HG02885 (cell line): Measurements from ENCODE around the gene ZCCHC7.
A peak's percentile ranks its signal among the peaks of the same experiment; 100 is the strongest.
"Not testable (repeated sequence)": the region's sequence is repeated elsewhere in the genome, so short reads cannot be mapped to it uniquely, and the experiment has no call there.

Source experiments
- ATAC-seq: cut with Tn5 transposase; IDR thresholded peaks from one replicate; pipeline ENCODE4 v1.9.1; 2021; ENCODE audit warnings: mild to moderate bottlenecking; ENCODE audit not compliant: unreplicated experiment, poor library complexity

The ZCCHC7 gene

GRCh38 chr9:37290366-37290939 lies 170.1 kb downstream of the ZCCHC7 start:
- no peak for ATAC-seq

GRCh38 chr9:37290940-37291485 lies 170.6 kb downstream of the ZCCHC7 start:
- no peak for ATAC-seq

- ATAC-seq: not testable (repeated sequence)
Observed at GRCh38 chr9:37291612-37292238, 171.4 kb downstream of the ZCCHC7 start.

- no peak for ATAC-seq
Observed at GRCh38 chr9:37292896-37293295, 172.5 kb downstream of the ZCCHC7 start.

- ATAC-seq: peak; percentile 72
Observed at GRCh38 chr9:37293664-37294524, 173.5 kb downstream of the ZCCHC7 start.

- no peak for ATAC-seq
Observed at GRCh38 chr9:37295178-37295577, 174.8 kb downstream of the ZCCHC7 start.

GRCh38 chr9:37295796-37296195 lies 175.4 kb downstream of the ZCCHC7 start:
- ATAC-seq: no peak

GRCh38 chr9:37297592-37297991 lies 177.2 kb downstream of the ZCCHC7 start:
- ATAC-seq: no peak

- peak; percentile 44 for ATAC-seq
Observed at GRCh38 chr9:37300620-37301019, 180.2 kb downstream of the ZCCHC7 start.

- no peak for ATAC-seq
Observed at GRCh38 chr9:37301042-37301853, 180.9 kb downstream of the ZCCHC7 start.

GRCh38 chr9:37301854-37302172 lies 181.4 kb downstream of the ZCCHC7 start:
- ATAC-seq: no peak

- peak; percentile 91 for ATAC-seq
Observed at GRCh38 chr9:37302277-37302676, 181.9 kb downstream of the ZCCHC7 start.

GRCh38 chr9:37303272-37303671 lies 182.9 kb downstream of the ZCCHC7 start:
- ATAC-seq: not testable (repeated sequence)

- ATAC-seq: peak; percentile 43
Observed at GRCh38 chr9:37309136-37309535, 188.8 kb downstream of the ZCCHC7 start.

- ATAC-seq: no peak
Observed at GRCh38 chr9:37311938-37312708, 191.7 kb downstream of the ZCCHC7 start.

- ATAC-seq: peak; percentile 54
Observed at GRCh38 chr9:37324261-37324683, 203.9 kb downstream of the ZCCHC7 start.

GRCh38 chr9:37324691-37325490 lies 204.5 kb downstream of the ZCCHC7 start:
- peak; percentile 35 for ATAC-seq

GRCh38 chr9:37325778-37326177 lies 205.4 kb downstream of the ZCCHC7 start:
- no peak for ATAC-seq

GRCh38 chr9:37327553-37327952 lies 207.2 kb downstream of the ZCCHC7 start:
- ATAC-seq: no peak
